IMR-90 (cell line): ENCODE data around the gene BDH1. TPM values are rescaled to one million over a fixed set of nuclear protein-coding genes. Genes with fewer than 3 reads are reported as not detected.

Experiments used
- ATAC-seq: fragments of 200-7000 bp; cut with Tn5 transposase; 2 replicates; pipeline ENCODE4 v1.9.1; 2020; ENCODE audit warnings: low read depth, mild to moderate bottlenecking, moderate library complexity
- BruUV-seq: library from RNA; stranded (reverse); fragments of 400-500 nt; replicated peaks from 2 replicates; lab custom pipeline; 2021; lab: Mats Ljungman, UMichigan
- CTCF ChIA-PET: fragments of 300-600 bp; formaldehyde crosslinking; extraction: SDS; loops from one replicate; lab custom pipeline; 2021; ENCODE audit warnings: antibody characterized with exemption; lab: Yijun Ruan, JAX
- POLR2A ChIA-PET: fragments of 300-600 bp; sonication (Branson Sonifier 250); formaldehyde crosslinking; loops from one replicate; lab custom pipeline; 2022; ENCODE audit warnings: antibody characterized with exemption; ENCODE audit not compliant: unreplicated experiment; lab: Charles Lee
- DNase-seq: peaks from one replicate; pipeline ENCODE4 v3.0.0; 2013
- H2AFZ ChIP-seq: replicated peaks from 2 replicates; pipeline ENCODE3; 2013; ENCODE audit warnings: low read length, mild to moderate bottlenecking; ENCODE audit not compliant: poor library complexity
- H2AK5ac ChIP-seq: 2 replicates; pipeline ENCODE4 v1.6.1; 2013; ENCODE audit warnings: low read depth, low read length, inconsistent platforms
- H2AK9ac ChIP-seq: replicated peaks from 2 replicates; pipeline ENCODE3; 2013; ENCODE audit warnings: mild to moderate bottlenecking, low read depth, low read length, moderate library complexity; ENCODE audit not compliant: poor library complexity
- H2BK120ac ChIP-seq: 2 replicates; pipeline ENCODE4 v1.6.1; 2013; ENCODE audit warnings: low read depth, low read length, inconsistent platforms
- H2BK15ac ChIP-seq: 3 replicates; pipeline ENCODE4 v1.6.1; 2013; ENCODE audit warnings: low read depth, low read length, inconsistent platforms
- H2BK20ac ChIP-seq: 2 replicates; pipeline ENCODE4 v1.6.1; 2013; ENCODE audit warnings: low read depth, mild to moderate bottlenecking, inconsistent platforms, low read length, moderate library complexity
- H2BK5ac ChIP-seq: 2 replicates; pipeline ENCODE4 v1.6.1; 2013; ENCODE audit warnings: mild to moderate bottlenecking, low read depth, low read length, inconsistent platforms; ENCODE audit not compliant: poor library complexity, severe bottlenecking
- H3K14ac ChIP-seq: replicated peaks from 2 replicates; pipeline ENCODE4 v1.6.1; 2013; ENCODE audit warnings: low read depth, low read length, inconsistent platforms
- H3K18ac ChIP-seq: 2 replicates; pipeline ENCODE4 v1.6.1; 2013; ENCODE audit warnings: low read depth, low read length, control low read depth
- H3K23ac ChIP-seq: 2 replicates; pipeline ENCODE4 v1.6.1; 2013; ENCODE audit warnings: low read depth, low read length, inconsistent platforms
- H3K27ac ChIP-seq: 2 replicates; pipeline ENCODE4 v1.5.1; 2013; ENCODE audit warnings: mild to moderate bottlenecking, control low read depth, low read length; ENCODE audit not compliant: insufficient read depth
- H3K27me3 ChIP-seq: 2 replicates; pipeline ENCODE4 v1.6.1; 2013; ENCODE audit warnings: low read length; ENCODE audit not compliant: control insufficient read depth, insufficient read depth
- H3K36me3 ChIP-seq: 2 replicates; pipeline ENCODE4 v1.6.1; 2013; ENCODE audit warnings: low read length, mixed read lengths; ENCODE audit not compliant: control insufficient read depth, insufficient read depth
- H3K4ac ChIP-seq: 2 replicates; pipeline ENCODE4 v1.6.1; 2013; ENCODE audit warnings: low read depth, low read length, inconsistent platforms
- H3K4me1 ChIP-seq: 2 replicates; pipeline ENCODE4 v1.6.1; 2013; ENCODE audit warnings: low read length, mixed read lengths; ENCODE audit not compliant: control insufficient read depth, insufficient read depth
- H3K4me2 ChIP-seq: 2 replicates; pipeline ENCODE4 v1.6.1; 2013; ENCODE audit warnings: low read depth, mild to moderate bottlenecking, control low read depth, low read length, moderate library complexity
- H3K4me3 ChIP-seq: 2 replicates; pipeline ENCODE4 v1.5.1; 2013; ENCODE audit warnings: low read depth, mild to moderate bottlenecking, control low read depth, low read length, moderate library complexity; ENCODE audit not compliant: insufficient read depth
- H3K56ac ChIP-seq: 2 replicates; pipeline ENCODE4 v1.6.1; 2013; ENCODE audit warnings: low read length, inconsistent platforms; ENCODE audit not compliant: insufficient read depth; ENCODE audit errors: extremely low read depth
- H3K79me1 ChIP-seq, 2 experiments: 2 replicates each; pipeline ENCODE4 v1.6.1; 2013; ENCODE audit warnings: low read length in 2 of 2, inconsistent platforms in 1 of 2, low read depth in 1 of 2
- H3K9ac ChIP-seq: 2 replicates; pipeline ENCODE4 v1.6.1; 2013; ENCODE audit warnings: low read depth, low read length, control low read depth
- H3K9me1 ChIP-seq: 2 replicates; pipeline ENCODE4 v1.6.1; 2013; ENCODE audit warnings: low read length, inconsistent platforms; ENCODE audit not compliant: insufficient read depth
- H3K9me3 ChIP-seq: 2 replicates; pipeline ENCODE4 v1.6.1; 2013; ENCODE audit warnings: low read length; ENCODE audit not compliant: control insufficient read depth, insufficient read depth
- H4K20me1 ChIP-seq: 2 replicates; pipeline ENCODE4 v1.6.1; 2013; ENCODE audit warnings: low read length, inconsistent platforms; ENCODE audit not compliant: insufficient read depth
- H4K5ac ChIP-seq: 2 replicates; pipeline ENCODE4 v1.6.1; 2013; ENCODE audit warnings: mild to moderate bottlenecking, low read depth, low read length, control low read depth
- H4K8ac ChIP-seq, 2 experiments: 2 replicates each; pipeline ENCODE4 v1.6.1; 2013; ENCODE audit warnings: low read depth in 2 of 2, low read length in 2 of 2, control low read depth in 1 of 2, inconsistent platforms in 1 of 2
- H4K91ac ChIP-seq: 2 replicates; pipeline ENCODE4 v1.6.1; 2013; ENCODE audit warnings: low read depth, low read length, inconsistent platforms; ENCODE audit not compliant: insufficient read depth
- FOS ChIP-seq: fragments of 150-350 bp; IDR thresholded peaks from 2 replicates; pipeline ENCODE4 v1.6.1; 2016; ENCODE audit warnings: low read depth, low read length
- NFE2L2 ChIP-seq: fragments of 150-350 bp; IDR thresholded peaks from 2 replicates; pipeline ENCODE4 v1.6.1; 2016; ENCODE audit warnings: low read depth, mild to moderate bottlenecking, low read length
- WGBS, 2 experiments: methylation state at CpG; one replicate each; pipeline versions ENCODE4 v1.1.5 to v1.1.7; 2013; ENCODE audit warnings: missing lambda C conversion rate in 2 of 2; ENCODE audit not compliant: insufficient read length in 1 of 2; ENCODE audit errors: extremely low coverage in 2 of 2; 5-methylcytosine and 5-hydroxymethylcytosine counted together
- dilution Hi-C: fragments of 300-500 bp; cut with HindIII; formaldehyde crosslinking; loops from one replicate; pipeline ENCODE4 v1.14.3; 2018; ENCODE audit warnings: low sequenced_read_pairs; ENCODE audit not compliant: unreplicated experiment
- in situ Hi-C: fragments of 300-500 bp; cut with MboI; formaldehyde crosslinking; loops from 3 replicates; pipeline ENCODE4 v1.14.3; 2019; ENCODE audit warnings: low sequenced_read_pairs, inconsistent platforms, mixed read lengths
- intact Hi-C: fragments of 100-400 bp; cut with micrococcal nuclease; formaldehyde crosslinking; loops from 2 replicates; pipeline ENCODE4 v1.10.0; 2022
- polyA plus RNA-seq, 3 experiments: library from polyadenylated mRNA; depleted of rRNA; stranded (reverse); fragments of >200 nt; gene quantifications; 2 replicates each; pipeline ENCODE4 v1.2.3, GENCODE V29; 2012; ENCODE audit warnings: low replicate concordance in 1 of 3
- total RNA-seq: library from RNA; depleted of rRNA; stranded (reverse); fragments of >200 nt; gene quantifications from 2 replicates; pipeline ENCODE4 v1.2.3, GENCODE V29; 2012

Gene BDH1
- total and polyA plus RNA-seq, 2 of the 4 experiments (the other 2 are of a cell fraction), result 2.7 to 4.4 TPM

DNA sequence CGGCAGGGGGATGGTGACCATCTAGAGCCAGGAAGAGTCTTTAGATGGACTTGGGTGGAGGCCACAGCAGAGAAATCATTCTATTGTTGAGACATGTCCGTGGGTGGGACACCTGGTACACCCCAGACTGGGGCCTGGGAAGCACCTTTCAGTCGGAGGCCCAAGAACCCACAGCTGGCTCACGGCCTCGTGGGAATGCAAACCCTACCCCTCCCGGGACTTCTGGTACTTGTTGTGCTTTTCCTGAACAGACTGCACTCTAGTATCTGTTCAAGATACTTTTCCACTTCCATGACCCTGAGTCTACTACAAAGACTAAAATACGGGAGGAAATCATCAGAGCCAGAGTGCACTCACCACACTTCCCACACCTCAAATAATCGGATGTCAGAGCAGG lies 60.7 kb downstream of the BDH1 start:
- no peak overlapping the region for H3K14ac ChIP-seq
- H3K9me3 ChIP-seq, result no peaks in the 10 kb centered on the region
- H4K91ac ChIP-seq, result no peak overlapping the region
- H2BK20ac ChIP-seq, result no peak overlapping the region
- no peaks in the 10 kb centered on the region for H3K79me1 ChIP-seq
- no peak overlapping the region for H3K23ac ChIP-seq
- H3K9ac ChIP-seq, result no peak overlapping the region
- H4K8ac ChIP-seq, result no peak overlapping the region
- H2AK9ac ChIP-seq, result no peak overlapping the region
- no peak overlapping the region for H3K18ac ChIP-seq
- no peak overlapping the region for H2BK120ac ChIP-seq
- H4K20me1 ChIP-seq, result no peaks in the 10 kb centered on the region
- no peak overlapping the region for H3K4me3 ChIP-seq
- POLR2A ChIA-PET, result no interaction called here
- 0 out of 2 replicates have a peak, but pooled peaks cover 5% of the 10 kb centered on the region for H3K27me3 ChIP-seq
- H2AK5ac ChIP-seq, result no peak overlapping the region
- BruUV-seq, result no TSS peak
- no peak overlapping the region for H3K27ac ChIP-seq
- dilution Hi-C loops (no loop called here), intact Hi-C loops (no loop called here), in situ Hi-C loops (no loop called here)
- WGBS, 2 experiments, result 84% methylated on average over 4 of the region's 8 CpGs; no CpG with 5 or more reads in 1 of the 2 experiments
- DNase-seq (no peak), ATAC-seq (no peak)
- no peak overlapping the region for H2BK15ac ChIP-seq
- H3K4me1 ChIP-seq, result peaks cover 10% of the 10 kb centered on the region
- no peak overlapping the region for H2AFZ ChIP-seq
- no peak overlapping the region for H3K4me2 ChIP-seq
- peaks cover 6% of the 10 kb centered on the region for H3K9me1 ChIP-seq
- no peak overlapping the region for H3K56ac ChIP-seq
- H4K5ac ChIP-seq, result no peak overlapping the region
- H3K36me3 ChIP-seq, result no peaks in the 10 kb centered on the region
- no peak overlapping the region for H2BK5ac ChIP-seq
- CTCF ChIA-PET, result no interaction called here
- H3K4ac ChIP-seq, result no peak overlapping the region
- TF ChIP-seq FOS (no peak), NFE2L2 (no peak)
